ENCODE results near the gene EGFL7. TPM values are rescaled to one million over a fixed set of nuclear protein-coding genes. Genes with fewer than 3 reads are reported as not detected.
A peak's percentile ranks its signal among the peaks of the same experiment; 100 is the strongest.

The EGFL7 gene
- total and polyA plus RNA-seq, 10 donors: 132 to 522 (median 187) TPM

- 14 to 48% (median 30%) methylated on average over 6 to 8 of the region's 8 CpGs for WGBS, 5 donors
- DNase-seq: peak; percentile 79
- peak overlapping the region; percentile 23 to 80 (median 65) for H3K27ac ChIP-seq
Observed at GRCh38 chr9:136714893-136715274, 52.2 kb downstream of the EGFL7 start.

GRCh38 chr9:136717399-136717798 is 54.7 kb downstream of the EGFL7 start:
- H3K4me1 ChIP-seq: peaks cover 24 to 77% (median 67%) of the 10 kb centered on the region in 6 donors

More at GRCh38 chr9:136714893-136715274, 52.2 kb downstream of the EGFL7 start:
- no peaks in the 10 kb centered on the region for H3K9me3 ChIP-seq
- H3K4me3 ChIP-seq: peak overlapping the region in 1 of 8 donors; percentile 73
- peaks cover 30 to 62% (median 52%) of the 10 kb centered on the region in 6 donors for H3K4me1 ChIP-seq
- intact Hi-C loops (cut with DNase I; ENCODE audit: low total_unique reads): no loop called here
- no peaks in the 10 kb centered on the region for H3K36me3 ChIP-seq
- H3K27me3 ChIP-seq (replicated peaks in 1 of 7): peaks cover 0 to 64% (median 33%) of the 10 kb centered on the region in 7 donors
- TF ChIP-seq CTCF (IDR thresholded peaks at IDR 0.05 in 8 of 11, conservative IDR thresholded peaks at IDR 0.05 in 3 of 11) (no peak), POLR2A (IDR thresholded peaks at IDR 0.05) (no peak), POLR2AphosphoS5 (IDR thresholded peaks at IDR 0.05) (no peak)

GRCh38 chr9:136718345-136719194 is 55.9 kb downstream of the EGFL7 start:
- H3K27ac ChIP-seq: peak overlapping the region in 4 of 8 donors; percentile 54 to 81 (median 66)
- H3K27me3 ChIP-seq (replicated peaks in 1 of 7): peaks cover 0 to 29% (median 14%) of the 10 kb centered on the region in 7 donors
- H3K4me3 ChIP-seq: peak overlapping the region in 1 of 8 donors; percentile 49
- no peak for DNase-seq
- intact Hi-C loops (cut with DNase I; ENCODE audit: low total_unique reads): no loop called here
- WGBS, 5 donors: 39 to 76% (median 57%) methylated on average over 9 to 20 of the region's 20 CpGs
- no peak for TF ChIP-seq CTCF (IDR thresholded peaks at IDR 0.05 in 8 of 11, conservative IDR thresholded peaks at IDR 0.05 in 3 of 11)
- no peak for TF ChIP-seq POLR2AphosphoS5 (IDR thresholded peaks at IDR 0.05)
- peaks cover 1 to 32% (median 24%) of the 10 kb centered on the region in 6 donors for H3K36me3 ChIP-seq
- H3K9me3 ChIP-seq: no peaks in the 10 kb centered on the region
- H3K4me1 ChIP-seq: peaks cover 15 to 78% (median 67%) of the 10 kb centered on the region in 6 donors

More at GRCh38 chr9:136717399-136717798, 54.7 kb downstream of the EGFL7 start:
- DNase-seq: no peak
- TF ChIP-seq CTCF (IDR thresholded peaks at IDR 0.05 in 8 of 11, conservative IDR thresholded peaks at IDR 0.05 in 3 of 11): no peak
- TF ChIP-seq POLR2A (IDR thresholded peaks at IDR 0.05): no peak
- peak in 1 of 3 donors; percentile 17 for TF ChIP-seq POLR2AphosphoS5 (IDR thresholded peaks at IDR 0.05)
- intact Hi-C loops (cut with DNase I; ENCODE audit: low total_unique reads): no loop called here
- Histone ChIP-seq H3K9me3 (no peaks in the 10 kb centered on the region), H3K36me3 (peaks cover 0 to 21% (median 13%) of the 10 kb centered on the region in 6 donors), H3K4me3 (no peak overlapping the region), H3K27me3 (replicated peaks in 1 of 7) (peaks cover 0 to 40% (median 25%) of the 10 kb centered on the region in 7 donors), H3K27ac (no peak overlapping the region)
- 69 to 91% (median 83%) methylated on average over 9 to 16 of the region's 16 CpGs for WGBS, 5 donors
